Calu3 (cell line): ENCODE results near the gene APOBEC3G. TPM values are rescaled to one million over a fixed set of nuclear protein-coding genes. Genes with fewer than 3 reads are reported as not detected.

Experiments
- BruUV-seq: library from RNA; stranded (reverse); fragments of 400-500 nt; replicated peaks from 2 replicates; lab custom pipeline; 2021; lab: Mats Ljungman, UMichigan
- CTCF ChIA-PET: fragments of 300-600 bp; sonication (Branson Sonifier 250); formaldehyde crosslinking; loops from one replicate; lab custom pipeline; 2022; ENCODE audit warnings: antibody characterized with exemption; lab: Charles Lee
- DNase-seq: peaks from one replicate; pipeline ENCODE4 v3.0.0; 2022
- H3K27ac Mint-ChIP-seq: one replicate; pipeline ENCODE4 v1.8.0; 2022; ENCODE audit warnings: mixed read lengths; ENCODE audit not compliant: unreplicated experiment
- H3K27me3 Mint-ChIP-seq: one replicate; pipeline ENCODE4 v1.8.0; 2022; ENCODE audit warnings: mixed read lengths; ENCODE audit not compliant: unreplicated experiment
- H3K36me3 Mint-ChIP-seq: one replicate; pipeline ENCODE4 v1.8.0; 2022; ENCODE audit warnings: mild to moderate bottlenecking, moderate library complexity, mixed read lengths; ENCODE audit not compliant: insufficient read depth, unreplicated experiment
- H3K4me1 Mint-ChIP-seq: one replicate; pipeline ENCODE4 v1.8.0; 2022; ENCODE audit warnings: mild to moderate bottlenecking, low read depth, mixed read lengths; ENCODE audit not compliant: unreplicated experiment
- H3K4me3 Mint-ChIP-seq: one replicate; pipeline ENCODE4 v1.8.0; 2022; ENCODE audit warnings: mild to moderate bottlenecking, low read depth, moderate library complexity, mixed read lengths; ENCODE audit not compliant: unreplicated experiment
- H3K9me3 Mint-ChIP-seq: one replicate; pipeline ENCODE4 v1.8.0; 2022; ENCODE audit warnings: low read depth, mixed read lengths; ENCODE audit not compliant: unreplicated experiment
- CTCF ChIP-seq: fragments of 200-600 bp; IDR thresholded peaks from one replicate; pipeline ENCODE4 v1.8.0; 2022; ENCODE audit warnings: antibody characterized with exemption; ENCODE audit not compliant: unreplicated experiment
- intact Hi-C: fragments of 100-400 bp; cut with micrococcal nuclease; formaldehyde crosslinking; loops from one replicate; pipeline ENCODE4 v1.10.0; 2022; ENCODE audit not compliant: unreplicated experiment
- total RNA-seq: library from RNA; stranded (reverse); gene quantifications from 2 replicates; pipeline ENCODE4 v1.2.3, GENCODE V29; 2022

APOBEC3G gene
- total RNA-seq, 1 experiment from 2014 or later: 12.3 TPM

- TF ChIP-seq CTCF: no peak
- CTCF ChIA-PET: no interaction called here
- Mint-ChIP-seq H3K27me3 (no peaks in the 10 kb centered on the region), H3K4me3 (no peak overlapping the region), H3K9me3 (no peaks in the 10 kb centered on the region), H3K36me3 (peaks cover 9% of the 10 kb centered on the region), H3K4me1 (peaks cover 10% of the 10 kb centered on the region), H3K27ac (no peak overlapping the region)
- intact Hi-C loops: no loop called here
- no TSS peak for BruUV-seq
- DNase-seq: no peak
Measured at GRCh38 chr22:39080052-39080762, 3.1 kb downstream of the APOBEC3G start.

- H3K4me1 Mint-ChIP-seq: peaks cover 7% of the 10 kb centered on the region
- CTCF ChIA-PET: interaction anchor here (0.5 kb wide), 1 partner anchor 21 kb away, joined by 4 read pairs; no protein-coding TSS in a partner anchor
- H3K36me3 Mint-ChIP-seq: peaks cover 9% of the 10 kb centered on the region
- no peaks in the 10 kb centered on the region for H3K9me3 Mint-ChIP-seq
- DNase-seq: no peak
- no peak overlapping the region for H3K4me3 Mint-ChIP-seq
- intact Hi-C loops: no loop called here
- BruUV-seq: no TSS peak
- no peak for TF ChIP-seq CTCF
- H3K27me3 Mint-ChIP-seq: no peaks in the 10 kb centered on the region
- no peak overlapping the region for H3K27ac Mint-ChIP-seq
Measured at GRCh38 chr22:39081016-39081415, 3.9 kb downstream of the APOBEC3G start.

GRCh38 chr22:39081598-39081997, 4.5 kb downstream of the APOBEC3G start:
- H3K4me3 Mint-ChIP-seq: no peak overlapping the region
- no TSS peak for BruUV-seq

More at GRCh38 chr22:39081598-39081997, 4.5 kb downstream of the APOBEC3G start:
- H3K9me3 Mint-ChIP-seq: no peaks in the 10 kb centered on the region
- H3K36me3 Mint-ChIP-seq: peaks cover 9% of the 10 kb centered on the region
- no peak overlapping the region for H3K27ac Mint-ChIP-seq
- intact Hi-C loops: no loop called here
- CTCF ChIA-PET: no interaction called here
- no peak for TF ChIP-seq CTCF
- no peaks in the 10 kb centered on the region for H3K27me3 Mint-ChIP-seq
- DNase-seq: no peak
- H3K4me1 Mint-ChIP-seq: peaks cover 1% of the 10 kb centered on the region
